GM10847 (cell line): ENCODE data around the gene RPS2.

Source experiments
- POLR2A ChIP-seq: IDR thresholded peaks from 2 replicates; pipeline ENCODE4 v1.6.1; 2011; ENCODE audit not compliant: insufficient read length; ENCODE audit errors: extremely low read depth

The RPS2 gene

DNA sequence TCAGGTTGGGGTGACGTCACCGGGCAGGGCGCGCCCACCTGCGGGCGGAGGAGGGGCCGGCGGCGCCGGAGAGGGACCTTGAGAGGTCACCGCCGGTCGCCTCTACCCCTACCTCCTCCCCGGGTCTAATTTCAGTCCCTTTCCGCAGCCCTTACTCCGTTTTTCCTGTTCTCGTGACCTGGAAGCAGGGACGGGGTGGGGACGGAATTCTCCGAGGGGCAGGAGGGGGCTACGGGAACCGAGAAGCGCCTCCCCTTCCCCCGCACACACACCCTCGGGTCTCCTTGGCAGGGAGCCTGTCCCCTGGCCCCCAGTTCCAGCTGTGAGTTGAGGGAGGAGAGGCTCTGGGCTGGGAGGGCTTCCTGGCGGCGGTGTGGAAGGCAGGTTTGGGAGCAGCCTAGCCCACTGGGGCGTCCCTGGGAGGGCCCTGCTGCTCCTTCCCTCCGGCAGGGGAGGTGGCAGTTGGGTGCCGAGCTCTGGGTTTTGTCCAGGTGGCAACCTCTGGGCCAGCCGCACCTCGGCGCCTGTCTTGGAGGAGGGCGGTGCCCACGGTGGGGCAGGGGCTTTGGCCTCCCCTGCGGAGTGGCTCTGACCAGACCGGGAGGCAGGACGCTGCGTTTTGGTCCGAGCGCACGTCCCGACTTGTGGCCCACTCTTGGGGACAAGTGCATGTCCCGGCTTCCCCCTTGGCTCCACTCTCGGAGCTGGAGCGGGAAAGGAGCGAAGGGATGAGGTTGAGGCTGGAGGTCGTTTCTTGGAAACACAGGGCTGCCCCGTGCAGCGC, 25.9 kb upstream of the RPS2 start:
- no peak for TF ChIP-seq POLR2A

DNA sequence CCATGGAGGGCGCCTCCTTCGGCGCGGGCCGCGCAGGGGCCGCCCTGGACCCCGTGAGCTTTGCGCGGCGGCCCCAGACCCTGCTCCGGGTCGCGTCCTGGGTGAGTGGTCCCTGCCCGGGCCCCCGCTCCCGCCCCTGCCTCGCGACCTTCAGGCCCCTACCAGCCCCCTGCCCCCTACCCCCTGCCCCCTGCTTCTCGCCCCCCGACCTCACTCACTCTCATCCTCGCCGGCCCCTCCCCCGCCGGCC, 25.4 kb upstream of the RPS2 start:
- TF ChIP-seq POLR2A = no peak

DNA sequence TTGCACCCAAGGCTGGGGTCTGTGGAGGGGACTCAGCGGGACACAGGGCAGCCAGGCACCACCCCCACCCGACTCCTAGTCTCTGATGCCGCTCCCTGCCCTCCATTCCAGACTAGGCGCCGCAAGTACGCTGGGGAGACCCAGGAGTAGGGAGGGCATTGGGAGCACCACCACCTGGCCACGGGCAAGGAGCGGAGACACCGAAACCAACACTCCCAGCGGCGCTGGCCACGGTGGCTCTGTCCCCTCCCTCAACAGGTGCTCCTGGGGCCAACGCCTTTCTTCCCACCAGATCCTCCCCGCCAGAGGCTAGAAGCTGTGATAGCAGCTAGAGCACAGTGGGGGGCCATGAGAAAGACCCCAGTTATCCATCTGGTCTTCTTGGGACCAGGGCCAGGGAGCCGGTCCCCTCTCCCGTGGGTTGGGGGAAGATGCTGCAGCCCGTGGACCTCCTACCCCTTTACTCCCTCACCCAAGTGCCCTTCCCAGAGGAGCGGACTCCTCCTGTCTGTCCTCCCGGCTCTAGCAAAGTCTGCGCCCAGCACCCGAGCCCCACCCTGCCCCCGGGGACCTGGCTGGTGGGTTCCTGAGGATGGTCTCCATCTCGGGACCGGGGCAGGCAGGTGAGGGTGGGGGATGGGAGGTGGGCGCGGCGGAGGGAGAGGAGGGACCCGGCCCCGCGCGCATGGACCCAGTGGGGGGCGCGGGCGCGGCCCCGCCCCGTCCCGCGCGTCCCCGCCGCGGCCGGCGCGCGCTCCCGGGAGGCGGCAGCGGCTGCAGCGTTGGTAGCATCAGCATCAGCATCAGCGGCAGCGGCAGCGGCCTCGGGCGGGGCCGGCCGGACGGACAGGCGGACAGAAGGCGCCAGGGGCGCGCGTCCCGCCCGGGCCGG, 24.8 kb upstream of the RPS2 start, which contains the start of gene SYNGR3:
SYNGR3 (plus strand) TSS at position 762 of the 892 bp plus-strand sequence. CDS start 133 bp downstream, outside the sequence.
- no peak for TF ChIP-seq POLR2A

DNA sequence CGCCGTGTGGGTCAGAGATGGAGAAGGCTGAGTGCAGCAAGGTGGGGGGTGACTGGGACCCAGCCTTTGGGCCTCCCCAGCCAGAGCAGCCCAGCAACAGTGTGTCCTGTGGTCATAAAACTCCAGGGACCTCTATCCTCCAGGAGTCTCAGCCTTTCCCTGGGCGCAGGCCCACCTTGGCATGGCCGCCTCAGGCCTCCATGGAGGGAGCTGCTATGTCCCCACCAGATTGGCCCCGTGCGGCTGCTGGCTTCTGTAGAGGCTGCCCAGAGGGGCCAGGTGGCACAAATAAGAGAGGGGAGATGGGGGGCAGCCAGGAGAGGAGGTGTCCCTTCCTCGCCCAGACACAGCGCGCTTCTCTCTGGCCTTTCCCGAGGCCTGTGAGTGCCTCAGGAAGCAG, 22.6 kb upstream of the RPS2 start:
- no peak for TF ChIP-seq POLR2A

DNA sequence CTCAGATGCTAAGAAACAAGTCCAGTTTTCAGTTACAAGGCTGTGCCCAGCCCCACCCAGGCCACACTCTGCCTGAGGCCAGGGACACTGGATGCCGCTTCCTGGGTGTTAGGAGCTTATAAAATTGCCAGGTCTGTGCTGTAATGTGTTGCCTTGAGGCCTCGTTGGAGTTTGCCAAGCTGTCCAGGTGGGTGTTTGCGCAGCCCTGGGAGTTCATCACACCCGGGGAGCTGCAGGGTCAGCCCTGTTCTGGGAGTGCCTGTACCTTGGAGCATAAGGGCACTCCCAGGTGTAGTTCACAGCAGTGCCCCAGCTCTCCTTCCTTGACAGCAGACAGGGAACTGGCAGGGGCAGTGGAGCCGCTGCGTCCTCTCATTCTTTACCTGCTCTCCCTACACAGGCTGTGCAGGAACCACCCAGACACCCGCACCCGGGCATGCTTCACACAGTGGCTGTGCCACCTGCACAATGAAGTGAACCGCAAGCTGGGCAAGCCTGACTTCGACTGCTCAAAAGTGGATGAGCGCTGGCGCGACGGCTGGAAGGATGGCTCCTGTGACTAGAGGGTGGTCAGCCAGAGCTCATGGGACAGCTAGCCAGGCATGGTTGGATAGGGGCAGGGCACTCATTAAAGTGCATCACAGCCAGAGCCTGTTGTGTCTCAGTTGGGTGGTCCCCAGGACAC, 21.0 kb upstream of the RPS2 start:
- TF ChIP-seq POLR2A = no peak

DNA sequence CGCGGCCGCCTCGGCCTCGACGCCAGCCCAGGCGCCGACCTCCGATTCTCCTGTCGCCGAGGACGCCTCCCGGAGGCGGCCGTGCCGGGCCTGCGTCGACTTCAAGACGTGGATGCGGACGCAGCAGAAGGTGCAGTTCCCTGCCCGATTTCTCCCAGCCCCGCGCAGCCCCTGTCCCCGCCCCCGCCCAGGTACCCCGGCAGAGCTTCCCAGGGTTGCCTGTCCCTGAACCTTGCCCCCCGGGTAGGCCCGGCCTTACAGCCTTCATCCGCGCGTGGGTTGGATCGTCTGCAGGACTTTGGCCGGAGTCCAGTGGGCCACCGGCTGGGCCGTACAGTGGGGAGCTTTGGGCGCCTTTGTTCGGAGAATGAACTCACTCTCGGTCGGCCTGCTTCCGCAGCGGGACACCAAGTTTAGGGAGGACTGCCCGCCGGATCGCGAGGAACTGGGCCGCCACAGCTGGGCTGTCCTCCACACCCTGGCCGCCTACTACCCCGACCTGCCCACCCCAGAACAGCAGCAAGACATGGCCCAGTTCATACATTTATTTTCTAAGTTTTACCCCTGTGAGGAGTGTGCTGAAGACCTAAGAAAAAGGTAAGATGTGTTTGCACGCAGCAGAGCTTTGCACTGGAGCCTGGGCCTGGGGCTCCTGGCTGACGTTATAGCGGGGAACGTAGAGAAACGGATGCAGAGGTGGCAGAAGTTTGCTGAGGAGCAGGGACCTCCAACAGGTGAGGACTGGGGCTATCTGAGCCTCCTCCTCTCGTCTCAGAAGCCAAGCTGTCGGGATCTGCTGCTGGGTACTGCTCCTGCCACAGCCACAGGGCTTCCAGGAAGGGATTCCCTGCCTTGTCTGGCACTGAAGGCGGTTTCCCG, 20.0 kb upstream of the RPS2 start:
- no peak for TF ChIP-seq POLR2A

DNA sequence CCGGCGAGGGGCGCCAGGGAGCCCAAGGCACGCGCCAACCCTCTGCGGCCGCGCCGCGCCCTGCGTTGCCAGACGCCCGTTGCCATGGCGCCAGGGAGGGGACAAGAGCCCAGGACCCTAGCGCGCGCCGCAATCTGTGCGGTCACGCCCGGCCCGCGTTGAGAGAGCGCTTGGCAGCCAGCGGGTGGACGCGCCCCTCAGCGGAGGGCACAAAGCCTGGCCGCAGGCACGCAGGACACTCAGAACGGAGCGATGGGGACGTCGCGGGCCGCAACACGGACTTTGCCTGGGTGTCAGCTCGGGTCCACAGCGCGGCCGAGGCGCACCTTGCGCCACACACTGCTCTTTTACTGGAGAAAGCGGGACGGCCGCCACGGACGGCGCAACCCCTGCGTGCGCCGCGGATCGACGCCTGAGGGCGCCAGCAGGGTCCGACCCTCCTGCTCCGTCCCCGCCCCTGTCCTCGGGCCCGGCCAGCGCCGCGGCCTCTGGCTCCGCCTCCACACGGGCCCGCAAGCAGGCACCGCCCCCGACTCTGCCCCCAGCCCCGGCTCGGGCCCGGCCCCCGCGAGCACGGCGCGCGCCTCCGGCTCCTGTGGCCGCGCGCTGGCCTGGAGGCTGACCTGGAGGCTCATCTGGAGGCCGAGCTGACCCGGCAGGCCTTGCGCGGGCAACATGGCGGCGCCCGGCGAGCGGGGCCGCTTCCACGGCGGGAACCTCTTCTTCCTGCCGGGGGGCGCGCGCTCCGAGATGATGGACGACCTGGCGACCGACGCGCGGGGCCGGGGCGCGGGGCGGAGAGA, 19.1 kb upstream of the RPS2 start, which contains the start of gene GFER:
GFER (plus strand) TSS at position 650 of the 803 bp plus-strand sequence; CDS start at position 676, 26 bp downstream.
- TF ChIP-seq POLR2A = peak; percentile 87

DNA sequence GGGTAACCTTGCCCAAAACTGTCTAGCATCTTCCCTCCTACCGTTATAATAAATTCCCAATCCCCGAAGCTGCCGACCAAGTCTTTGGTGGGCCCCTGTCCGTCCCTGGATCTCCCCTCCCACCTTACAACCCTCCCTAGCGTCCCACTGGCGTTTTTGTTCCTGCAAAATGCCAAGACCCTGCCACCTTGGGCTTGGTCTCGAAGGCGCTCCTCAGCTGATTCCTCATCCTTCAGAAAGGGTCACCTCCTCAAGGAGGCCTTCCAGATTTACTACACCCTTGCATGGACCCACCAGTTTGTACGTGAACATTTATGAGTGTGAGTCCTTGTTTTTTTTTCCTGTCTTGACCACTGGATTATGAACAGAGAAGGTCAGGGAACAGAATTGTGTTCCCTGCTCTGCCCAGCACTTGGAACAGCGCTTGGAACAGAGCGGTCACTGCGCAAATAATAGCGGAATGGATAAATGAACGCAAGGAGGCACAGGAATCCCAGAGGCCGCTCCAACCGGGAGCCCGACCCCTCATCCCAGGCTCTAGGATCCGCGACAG, 18.4 kb upstream of the RPS2 start:
- no peak for TF ChIP-seq POLR2A

DNA sequence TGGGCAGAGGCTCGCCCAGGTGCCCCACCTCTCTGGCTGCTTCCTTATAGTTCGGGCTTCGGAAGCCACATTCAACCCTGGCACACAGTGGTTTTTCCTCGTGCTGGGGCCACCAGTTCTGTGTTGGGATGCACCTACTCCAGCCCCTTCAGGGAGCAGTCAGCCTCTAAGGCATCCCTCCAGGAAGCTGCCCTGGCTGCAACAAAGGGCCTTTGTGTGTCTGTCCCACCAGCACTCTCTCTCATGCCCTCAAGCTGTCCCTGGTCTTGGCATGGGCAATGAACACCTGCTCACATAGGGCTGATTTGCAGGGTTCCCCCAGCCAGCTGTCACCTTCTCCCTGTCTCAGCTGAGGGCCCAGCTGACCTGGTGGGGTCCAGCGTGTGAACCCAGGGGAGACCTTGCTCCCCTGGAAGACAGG, 17.4 kb upstream of the RPS2 start:
- TF ChIP-seq POLR2A = no peak

DNA sequence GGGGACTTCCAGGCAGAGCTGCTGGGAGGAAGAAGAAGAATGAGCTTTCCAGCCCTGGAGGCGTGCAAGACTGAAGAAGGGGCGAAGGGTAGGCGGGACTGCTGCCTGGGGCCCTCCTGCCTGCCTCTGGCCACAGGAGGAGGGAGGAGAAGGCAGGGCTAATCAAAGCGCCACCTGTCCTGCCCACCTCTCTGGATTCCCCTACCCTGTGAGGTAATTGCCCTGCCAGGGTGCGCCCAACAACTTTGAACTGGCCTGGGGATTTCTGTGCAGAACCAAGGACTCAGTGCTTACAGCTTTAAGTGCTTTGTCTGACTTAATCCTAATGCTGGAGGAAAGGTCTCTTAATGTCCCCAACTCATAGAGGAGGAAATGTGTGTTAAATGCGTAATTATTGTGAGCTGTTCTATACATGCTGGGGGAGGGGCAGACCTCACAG, 16.8 kb upstream of the RPS2 start, which contains the start of gene NOXO1:
NOXO1 (minus strand) TSS at position 72 of the 439 bp plus-strand sequence. CDS start 290 bp downstream, outside the sequence.
- no peak for TF ChIP-seq POLR2A

DNA sequence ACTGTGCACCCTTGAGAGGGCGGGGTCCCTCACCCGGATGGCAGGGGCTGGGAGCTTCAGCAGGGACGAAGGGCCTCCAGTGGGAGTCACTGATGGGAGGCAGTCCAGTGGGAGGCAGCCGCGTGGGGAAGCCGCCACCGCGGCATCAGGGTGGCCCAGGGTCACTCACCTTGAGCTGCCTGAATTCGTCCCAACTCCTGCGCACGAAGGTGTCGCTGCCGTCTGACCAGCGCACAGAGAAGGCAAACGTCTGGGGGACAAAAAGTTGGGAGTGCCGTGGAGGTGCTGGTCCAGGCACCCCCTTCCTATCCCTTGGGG, 16.1 kb upstream of the RPS2 start:
- no peak for TF ChIP-seq POLR2A

DNA sequence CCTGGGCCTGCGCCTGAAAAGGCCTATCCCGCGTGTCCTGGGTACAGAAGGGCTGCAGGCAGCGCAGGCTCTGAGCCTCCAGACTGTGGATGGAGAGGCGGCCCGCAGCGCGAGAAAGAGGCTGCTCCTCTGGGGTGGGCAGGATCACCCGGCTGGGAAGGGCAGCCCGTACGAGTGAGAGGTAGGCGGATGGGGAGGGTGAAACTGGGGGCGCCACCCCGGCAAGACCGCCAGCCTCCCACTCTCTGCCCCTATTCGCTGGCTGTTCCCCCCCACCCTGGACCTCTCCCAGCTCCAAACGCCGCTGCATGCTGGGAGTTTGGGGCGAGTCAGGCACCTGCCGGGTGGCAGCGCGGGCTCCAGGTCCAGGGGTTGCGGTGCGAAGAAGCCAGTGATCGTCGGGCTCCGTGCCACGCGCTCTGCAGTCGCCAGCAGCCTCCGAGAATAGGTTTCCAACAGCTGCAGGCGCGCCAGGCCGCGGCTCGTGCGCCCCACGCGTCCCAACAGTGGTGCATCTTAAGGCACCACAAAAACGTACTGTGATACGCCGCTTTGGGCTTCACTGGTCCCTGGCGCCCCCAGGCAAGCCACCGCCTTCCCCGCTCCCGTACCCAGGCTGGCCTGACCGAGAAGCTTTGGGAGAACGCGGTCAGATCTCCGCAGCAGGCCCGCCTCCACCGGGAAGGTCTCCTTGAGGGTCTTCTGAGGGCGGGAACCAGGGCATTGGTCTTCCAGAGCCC, 15.6 kb upstream of the RPS2 start:
- TF ChIP-seq POLR2A = no peak
